Activated effector memory CD4-positive, alpha-beta T cell treated with anti-CD3 and anti-CD28 coated beads, Interleukin-2, amount 50 U/mL, for 16 hours (primary cell): ENCODE measurements around the gene PTGFRN.

Experiments used
- DNase-seq: peaks from one replicate; pipeline ENCODE4 v3.0.0-alpha.2; 2020

The PTGFRN gene

DNA sequence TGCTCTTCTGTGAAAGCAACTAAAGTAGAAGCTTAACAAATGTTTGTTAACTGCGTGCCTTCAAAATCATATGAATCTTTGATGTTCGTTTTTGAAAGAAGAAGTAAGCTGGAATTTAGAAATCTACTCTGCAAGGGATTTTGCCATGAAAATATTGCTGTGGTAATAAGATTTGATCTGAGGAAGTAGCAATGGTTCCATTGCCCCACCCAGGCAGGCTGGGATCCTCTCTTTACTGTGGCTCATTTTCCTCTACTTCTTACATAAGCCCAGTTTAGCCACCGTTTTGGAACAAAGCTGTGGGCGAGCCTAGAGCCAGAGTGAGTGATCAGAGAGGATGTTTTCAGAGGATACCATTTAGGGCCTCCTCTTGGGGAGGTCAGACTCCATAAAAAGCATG is 20.3 kb upstream of the PTGFRN start:
- no peak for DNase-seq

DNA sequence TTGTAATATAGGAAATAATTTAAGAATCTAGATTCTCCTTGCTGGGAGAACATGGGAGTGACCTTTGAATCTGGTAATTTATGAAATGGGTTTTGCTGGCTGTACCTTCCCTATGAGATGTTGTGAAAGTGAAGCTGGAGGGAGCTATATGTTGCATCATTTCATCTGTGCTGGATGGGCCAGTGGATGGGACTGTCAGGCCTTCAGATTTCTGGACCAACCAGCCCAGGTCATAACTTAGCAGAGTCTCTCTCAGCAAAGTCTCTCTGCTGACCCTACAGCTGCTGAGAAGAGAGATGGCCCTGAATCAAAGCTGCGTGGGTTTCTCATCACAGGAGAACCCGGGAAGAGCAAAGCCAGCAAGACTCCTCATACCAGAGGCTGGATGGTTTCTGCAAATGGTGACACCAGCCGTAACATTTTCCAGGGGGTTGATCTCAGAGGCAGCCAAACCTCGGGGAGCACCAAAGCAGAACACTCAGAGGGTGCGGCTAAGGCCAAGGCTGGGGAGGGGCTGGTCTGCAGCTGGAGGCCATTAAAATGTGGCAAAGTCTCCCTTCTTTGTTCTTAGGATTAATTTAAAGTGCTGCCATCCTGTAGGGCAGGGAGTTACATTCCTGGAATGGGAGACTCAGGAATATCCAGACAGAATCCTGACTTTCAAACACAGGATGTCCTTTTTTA is 18.2 kb upstream of the PTGFRN start:
- DNase-seq = no peak

DNA sequence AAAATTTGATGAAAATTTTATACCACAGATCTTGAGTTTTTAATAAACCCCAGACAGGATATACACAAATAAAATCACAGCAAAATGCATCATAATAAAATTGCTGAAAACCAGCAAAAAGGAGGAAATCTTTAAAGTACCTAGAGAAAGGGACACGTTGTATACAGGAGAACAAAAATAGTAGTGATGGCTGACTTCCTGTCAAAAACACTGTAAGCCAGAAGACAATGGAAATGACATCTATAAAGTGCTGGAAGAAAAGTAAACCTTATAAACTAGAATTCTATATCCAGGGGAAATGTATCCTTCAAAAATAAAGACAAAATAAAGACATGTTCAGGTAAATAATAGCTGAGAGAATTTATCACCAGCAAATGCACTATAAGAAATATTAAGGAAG is 14.6 kb upstream of the PTGFRN start:
- no peak for DNase-seq

DNA sequence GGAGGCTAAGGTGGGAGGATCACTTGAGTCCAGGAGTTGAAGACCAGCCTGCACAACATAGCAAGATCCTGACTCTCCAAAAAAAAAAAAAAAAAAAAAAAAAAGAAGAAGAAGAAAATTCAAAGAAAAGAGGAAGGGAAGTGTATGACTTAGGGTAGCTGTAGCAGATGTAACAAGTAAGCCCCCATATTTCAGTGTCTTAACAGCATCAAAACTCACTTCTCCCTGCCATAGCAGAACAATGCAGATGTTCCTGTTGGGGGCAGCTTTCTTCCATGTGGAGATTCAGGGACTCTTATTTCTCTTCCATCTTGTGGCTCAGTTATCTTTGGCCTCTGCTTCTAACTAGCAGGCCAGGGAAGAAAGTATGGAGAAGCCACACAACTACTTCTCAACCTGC is 10.2 kb upstream of the PTGFRN start:
- DNase-seq = no peak

DNA sequence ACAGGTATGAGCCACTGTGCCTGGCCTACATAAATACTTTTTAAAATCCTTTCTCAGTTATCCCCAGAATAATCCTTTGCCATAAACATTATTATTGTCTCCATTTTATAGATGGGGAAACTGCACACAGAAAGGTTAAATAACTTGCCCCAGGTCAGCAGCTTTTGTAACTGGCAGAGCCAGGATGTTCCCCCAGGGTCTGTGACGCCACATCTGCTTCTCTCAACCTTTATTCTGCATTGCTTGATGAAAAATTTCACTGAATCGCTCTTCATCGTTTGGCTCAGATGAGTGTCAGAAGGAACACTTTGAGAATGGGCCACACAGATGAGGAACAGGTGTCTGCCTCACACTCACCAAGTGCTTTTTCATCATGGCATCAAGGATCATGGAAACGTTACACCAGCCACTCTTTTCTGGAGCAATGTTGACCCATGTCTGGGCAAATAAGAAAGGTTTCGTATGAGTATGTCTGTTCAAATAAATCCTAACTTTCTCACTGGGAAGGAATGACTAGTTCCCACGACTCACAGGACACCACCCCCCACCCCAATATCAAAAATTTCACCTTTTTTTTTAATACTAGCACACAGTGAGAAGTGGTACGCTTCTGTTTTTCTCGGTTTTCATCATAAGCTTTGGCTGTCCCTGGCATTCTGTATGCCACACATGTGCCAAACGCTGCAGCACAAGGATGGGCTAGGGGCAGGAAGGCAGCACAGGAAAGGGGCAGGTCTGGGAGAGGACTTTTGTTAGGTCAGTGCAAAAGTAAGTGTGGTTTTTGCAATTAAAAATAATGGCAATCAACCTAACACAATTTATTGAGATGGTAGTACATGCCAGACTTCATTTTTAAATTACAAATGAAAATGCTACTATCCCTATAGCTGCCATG is 9.0 kb upstream of the PTGFRN start:
- no peak for DNase-seq

DNA sequence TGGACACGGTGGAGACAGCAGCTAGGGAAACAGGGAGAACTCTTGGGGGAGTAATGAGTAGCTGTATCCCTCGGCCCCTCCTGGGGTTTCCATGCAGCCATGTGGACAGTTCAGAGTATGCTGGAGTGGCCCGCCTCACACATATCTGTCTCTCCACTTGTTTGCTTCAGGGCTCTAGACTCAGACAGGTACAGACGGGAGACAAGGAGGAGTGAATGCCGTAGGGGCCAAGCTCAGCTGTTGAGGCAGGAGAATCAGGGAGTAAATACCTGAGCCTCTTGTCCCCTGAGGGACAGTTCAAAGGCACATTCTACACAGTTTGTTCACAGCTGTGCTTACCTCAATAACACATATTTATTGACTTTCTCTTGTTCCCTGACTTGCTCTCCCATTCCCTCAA is 7.7 kb upstream of the PTGFRN start:
- no peak for DNase-seq

DNA sequence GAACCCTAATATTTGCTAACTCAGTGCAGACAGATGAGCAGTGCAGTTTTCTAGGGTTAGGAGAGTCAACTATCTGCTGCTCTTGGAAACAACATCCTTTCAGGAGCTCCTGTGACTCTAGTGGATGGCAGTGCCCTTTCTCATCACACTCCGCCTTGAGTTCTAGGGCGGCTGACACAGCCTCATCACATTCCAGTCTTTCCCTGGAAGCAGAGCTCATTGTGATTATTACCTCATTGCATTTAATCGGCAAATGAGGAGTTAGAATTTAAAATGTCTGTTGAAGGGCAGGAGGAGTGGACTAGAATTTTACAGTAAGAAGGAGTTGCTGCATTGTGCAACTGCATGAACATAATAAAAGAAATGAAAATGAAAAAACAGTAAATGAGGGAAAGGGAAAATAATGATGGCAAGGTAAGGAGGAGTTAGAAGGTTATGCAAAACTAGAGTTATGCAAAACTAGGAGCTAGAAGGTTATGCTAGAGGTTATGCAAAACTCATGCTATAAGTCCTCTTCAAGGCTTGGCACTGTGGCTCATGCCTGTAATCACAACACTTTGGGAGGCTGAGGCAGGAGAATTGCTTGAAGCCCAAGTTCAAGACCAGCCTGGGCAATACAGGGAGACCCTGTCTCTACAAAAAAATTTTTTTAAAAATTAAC is 6.9 kb upstream of the PTGFRN start:
- DNase-seq = no peak

DNA sequence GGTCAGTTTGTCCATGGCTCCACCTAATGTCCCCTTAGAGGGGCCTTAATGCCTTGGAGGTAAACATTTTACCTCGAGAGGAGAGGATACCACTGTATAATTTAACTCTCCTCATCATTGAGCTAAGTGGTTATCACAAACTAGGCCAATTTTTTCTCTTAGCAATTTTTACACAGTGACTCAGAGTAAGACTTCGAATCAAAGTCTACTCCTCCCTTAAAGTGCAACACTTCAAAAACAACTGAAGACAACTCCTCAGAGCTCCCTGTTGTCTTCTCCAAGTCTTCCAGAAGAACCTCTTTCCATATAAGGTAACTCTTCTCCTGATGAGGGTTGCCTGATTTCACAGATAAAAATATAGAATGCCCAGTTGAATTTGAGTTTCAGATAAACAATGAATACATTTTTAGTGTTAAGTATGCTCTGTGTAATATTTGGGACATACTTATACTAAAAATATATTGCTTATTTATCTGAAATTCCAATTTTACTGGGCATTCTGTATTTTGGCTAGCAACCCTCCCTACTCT is 4.9 kb upstream of the PTGFRN start:
- no peak for DNase-seq

DNA sequence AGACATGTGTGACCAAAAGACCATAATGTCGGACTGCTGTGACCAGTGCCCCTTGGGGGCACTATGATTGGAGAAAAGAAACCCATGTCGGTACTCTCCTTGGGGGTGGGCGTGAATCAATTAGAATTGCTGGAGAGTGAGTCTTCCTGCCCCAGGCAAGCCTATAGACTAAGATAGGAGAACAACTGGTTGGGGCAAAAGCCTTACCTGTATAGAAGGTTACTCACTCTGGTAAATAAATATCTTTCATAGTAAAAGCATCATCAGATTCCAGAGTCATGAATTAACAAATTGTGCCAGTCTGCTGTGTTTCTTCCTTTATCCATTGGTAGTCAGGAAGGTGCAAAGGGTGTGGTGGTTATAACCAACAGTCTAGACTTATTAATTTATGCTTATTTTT is 2.9 kb upstream of the PTGFRN start:
- DNase-seq = no peak

DNA sequence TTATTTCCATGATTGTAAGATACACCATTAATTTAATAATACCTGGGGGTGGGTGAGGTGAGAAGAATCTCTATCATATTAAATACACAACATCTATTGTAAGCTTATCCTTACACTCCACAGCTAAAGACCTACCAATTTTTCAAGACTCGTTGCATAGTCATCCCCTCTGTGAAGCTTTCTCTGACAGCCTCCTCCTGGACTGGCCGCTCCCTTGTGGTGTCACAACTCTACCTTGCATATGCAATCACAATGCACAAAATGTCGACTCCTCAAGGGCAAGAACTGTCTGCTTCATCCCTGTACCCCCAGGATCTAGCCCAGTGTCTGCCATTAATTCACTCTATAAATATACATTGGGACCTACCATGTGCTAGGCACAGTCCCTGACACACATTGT is 2.4 kb upstream of the PTGFRN start:
- DNase-seq = no peak

DNA sequence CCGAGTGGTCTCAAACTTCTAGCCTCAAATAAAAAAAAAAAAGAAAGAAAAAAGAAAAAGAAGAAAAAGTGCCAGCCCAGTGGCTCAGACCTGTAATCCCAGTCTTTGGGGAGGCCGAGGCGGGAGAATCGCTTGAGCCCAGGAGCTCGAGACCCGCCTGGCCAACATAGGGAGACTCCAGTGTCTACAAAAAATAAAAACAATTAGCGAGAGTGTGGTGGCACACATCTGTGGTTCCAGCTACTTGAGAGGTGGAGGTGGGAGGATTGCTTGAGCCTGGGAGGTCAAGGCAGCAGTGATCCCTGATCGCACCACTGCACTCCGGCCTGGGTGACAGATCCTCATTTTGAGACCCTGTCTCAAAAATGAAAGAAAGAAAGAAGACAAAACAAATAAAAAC is 1.4 kb upstream of the PTGFRN start:
- no peak for DNase-seq

DNA sequence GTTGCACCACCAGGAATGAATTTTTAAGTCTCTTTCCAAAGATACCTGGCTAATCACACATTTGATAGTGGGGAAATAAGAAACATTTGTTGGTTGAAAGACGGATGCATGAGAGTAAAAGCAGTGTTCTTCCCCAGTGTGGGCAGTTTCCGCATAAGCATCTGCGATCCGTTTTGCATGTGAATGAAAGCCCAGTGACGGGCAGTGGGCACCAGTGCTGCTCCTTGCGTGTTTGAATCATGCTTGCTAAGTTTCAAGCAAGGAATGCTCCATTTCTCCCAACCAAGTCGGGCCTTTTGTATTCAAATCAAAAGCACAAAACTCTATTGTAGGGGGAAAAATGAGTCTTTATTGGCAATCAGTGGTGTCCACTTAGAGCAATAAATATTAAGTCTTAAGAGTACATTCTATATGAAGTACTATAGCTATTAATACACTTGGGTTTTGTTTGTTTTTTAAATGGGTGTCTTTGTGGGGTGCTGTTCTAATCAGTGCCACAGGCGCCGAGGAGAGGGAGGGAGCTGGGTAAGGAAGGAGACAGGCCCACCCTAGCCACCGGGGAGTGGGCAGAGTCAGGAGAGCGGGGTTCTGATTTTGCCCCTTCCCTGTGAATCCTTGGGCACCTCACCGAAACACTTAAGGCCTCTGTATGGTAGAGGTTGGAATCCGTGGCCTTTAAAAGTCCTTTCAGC is 750 bp upstream of the PTGFRN start:
- no peak for DNase-seq

DNA sequence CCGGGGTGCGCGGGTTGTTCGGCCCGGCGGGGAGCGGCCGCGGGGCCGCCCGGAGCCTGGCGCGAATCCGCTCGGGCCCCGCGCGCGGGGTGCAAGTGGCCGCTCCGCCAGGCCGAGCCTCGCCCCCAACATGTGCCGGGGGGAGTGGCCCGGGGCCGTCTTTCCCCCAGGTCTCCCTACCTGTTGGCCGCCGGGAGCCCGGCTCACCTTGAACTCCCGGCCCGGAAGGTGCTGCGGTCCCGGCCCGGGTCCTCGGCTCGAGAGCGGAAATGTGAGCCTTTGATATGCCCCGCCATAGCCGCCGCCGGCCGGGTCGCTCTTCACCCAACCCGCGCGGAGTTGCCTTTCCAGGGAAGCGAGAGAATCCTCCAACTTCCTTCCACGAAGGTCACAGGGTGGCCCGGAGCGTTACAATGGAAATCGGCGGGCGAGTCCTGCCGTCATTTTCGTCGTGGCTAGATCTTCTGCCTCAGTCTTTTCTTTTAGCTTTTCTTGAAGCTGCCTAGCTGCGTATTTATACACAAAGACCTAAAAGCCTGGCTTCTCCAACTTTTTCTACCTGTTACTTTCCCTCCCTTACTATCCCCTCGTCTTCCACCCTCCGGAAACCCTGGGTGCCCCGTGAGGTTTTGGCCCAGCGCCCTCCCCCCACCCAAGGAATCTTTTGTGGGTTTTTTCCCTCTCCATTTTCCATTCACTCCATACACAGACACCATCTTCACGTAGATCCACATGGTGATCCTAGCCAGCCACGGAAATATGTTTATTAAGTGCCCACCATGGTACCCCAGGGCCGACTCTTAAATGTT is 867 bp downstream of the PTGFRN start:
- DNase-seq = peak; percentile 81

DNA sequence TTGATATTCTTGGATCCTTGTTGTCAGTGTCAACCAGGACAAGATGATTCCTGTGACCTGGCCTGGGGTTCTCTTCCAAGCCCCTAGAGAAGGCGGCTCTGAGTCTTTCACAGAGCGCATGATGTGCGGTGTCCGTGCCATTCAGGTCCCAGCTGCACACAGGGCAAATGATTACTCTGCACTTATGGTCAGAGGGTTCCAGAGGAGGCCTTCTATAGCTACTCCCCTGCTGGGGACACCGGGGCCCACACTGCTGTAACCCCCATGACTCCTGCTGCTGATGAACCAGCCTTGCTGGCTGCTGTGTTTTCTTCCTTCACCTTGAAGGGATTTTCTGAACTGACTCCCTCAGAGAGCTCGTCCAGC is 1.5 kb downstream of the PTGFRN start:
- no peak for DNase-seq

DNA sequence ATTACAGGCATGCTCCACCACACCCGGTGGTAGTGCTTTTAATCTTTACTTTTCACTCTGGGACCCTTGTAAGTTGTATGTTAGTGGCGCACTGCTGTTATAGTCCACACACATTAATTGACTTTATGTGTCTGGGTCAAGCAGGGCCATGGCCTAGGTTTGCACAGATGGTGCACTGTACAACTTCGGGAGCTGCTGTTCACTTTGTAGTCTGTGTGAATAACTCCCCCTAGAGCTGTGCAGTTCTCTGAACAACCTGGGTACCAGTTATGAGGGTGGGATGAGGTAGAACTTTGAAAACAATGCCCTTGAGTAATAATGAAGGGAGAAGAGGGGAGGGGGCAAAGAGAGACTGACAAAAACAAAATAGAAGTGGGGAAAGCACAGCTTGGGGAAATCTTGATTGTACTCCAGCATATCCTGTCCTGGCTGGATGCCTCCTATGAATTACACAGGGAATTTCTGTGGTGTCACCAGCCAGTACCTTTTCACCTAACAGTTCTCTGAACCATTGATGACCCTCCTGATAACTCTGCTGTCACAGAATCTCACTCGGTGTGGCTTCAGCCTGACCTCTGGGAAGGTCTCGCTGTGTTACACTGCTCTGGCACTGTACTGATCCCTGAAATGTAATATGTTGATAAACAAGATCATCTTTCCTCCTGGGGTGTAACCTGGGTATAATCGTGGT is 2.2 kb downstream of the PTGFRN start:
- DNase-seq = no peak

DNA sequence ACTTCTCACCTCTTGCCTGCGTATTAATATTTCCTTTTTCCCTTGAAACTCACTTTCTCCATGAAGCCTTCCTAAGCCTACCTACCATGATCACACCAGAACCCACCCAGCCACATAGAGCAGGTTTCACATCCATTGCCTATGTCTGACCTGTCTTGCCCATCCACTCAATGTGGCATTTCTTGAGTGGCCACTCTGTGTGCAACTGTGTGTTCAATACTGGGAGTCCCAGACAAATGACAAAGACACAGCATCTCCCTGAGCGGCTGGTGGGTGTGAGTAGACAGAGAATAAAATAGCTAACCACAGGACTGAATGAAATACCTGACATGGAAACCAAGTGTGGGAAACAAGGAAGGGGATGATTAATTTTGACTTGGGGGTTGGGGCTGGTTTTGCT is 3.1 kb downstream of the PTGFRN start:
- no peak for DNase-seq

DNA sequence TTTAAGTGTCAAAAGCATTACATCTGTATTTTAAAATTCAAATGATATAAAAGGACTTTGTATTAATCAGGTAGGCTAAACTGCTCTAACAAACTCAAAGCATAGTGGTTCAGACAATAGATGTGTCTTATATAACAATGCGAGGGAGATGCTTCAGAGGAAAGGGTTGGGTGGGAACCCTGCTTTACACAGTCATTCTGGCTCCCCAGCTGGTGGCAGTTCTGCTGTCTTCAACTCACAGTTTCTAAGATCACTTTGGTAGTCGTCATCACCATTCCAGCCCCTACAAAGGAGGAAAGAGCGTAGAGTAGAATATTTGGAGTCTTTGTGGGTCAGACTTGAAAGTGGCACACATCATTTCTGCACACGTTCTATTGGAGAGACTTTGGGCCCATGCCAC is 4.2 kb downstream of the PTGFRN start:
- no peak for DNase-seq

DNA sequence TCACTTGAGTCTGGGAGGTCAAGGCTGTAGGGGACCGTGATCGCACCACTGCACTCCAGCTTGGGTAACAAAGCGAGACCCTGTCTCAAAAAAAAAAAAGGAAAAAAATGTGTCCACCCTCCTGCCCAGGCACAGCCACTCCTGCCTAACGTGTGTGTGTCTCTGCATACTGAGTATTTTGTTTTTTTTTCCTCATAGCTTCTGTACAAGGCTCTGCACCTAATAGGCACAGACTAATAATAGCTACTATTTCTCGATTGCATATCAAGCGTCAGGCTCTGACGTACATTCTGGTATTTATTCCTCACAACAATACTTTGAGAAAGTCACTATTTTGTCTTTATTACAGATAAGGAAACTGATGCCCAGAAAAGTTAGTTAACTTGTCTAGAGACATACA is 5.0 kb downstream of the PTGFRN start:
- no peak for DNase-seq

DNA sequence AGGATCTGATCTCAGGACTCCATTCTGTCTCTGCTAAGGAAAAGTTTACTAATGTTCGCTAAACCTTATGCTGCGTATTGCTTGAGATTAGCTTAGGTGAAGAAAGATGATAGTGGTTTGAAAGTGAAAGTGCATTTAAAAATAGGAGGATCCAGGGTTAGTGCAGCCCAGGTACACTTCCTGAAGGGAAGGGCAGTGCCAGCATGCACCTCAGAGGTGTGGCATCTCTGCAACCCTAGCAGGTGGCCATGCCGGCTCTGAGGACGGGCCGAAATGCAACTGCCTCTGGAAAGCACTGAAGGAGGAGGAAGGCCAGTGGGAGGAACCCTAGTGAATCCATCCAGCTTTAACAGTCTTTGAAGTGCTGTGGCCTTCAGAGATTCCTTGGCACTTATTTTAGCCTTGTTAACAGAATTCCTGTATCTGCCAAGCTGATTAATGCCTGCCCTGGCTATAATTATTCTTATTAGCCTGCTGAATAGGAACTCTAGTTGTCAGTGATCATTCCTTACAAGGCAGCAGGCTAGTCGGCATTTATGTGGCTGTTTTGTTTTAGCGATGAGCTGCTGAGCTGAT is 5.5 kb downstream of the PTGFRN start:
- no peak for DNase-seq

DNA sequence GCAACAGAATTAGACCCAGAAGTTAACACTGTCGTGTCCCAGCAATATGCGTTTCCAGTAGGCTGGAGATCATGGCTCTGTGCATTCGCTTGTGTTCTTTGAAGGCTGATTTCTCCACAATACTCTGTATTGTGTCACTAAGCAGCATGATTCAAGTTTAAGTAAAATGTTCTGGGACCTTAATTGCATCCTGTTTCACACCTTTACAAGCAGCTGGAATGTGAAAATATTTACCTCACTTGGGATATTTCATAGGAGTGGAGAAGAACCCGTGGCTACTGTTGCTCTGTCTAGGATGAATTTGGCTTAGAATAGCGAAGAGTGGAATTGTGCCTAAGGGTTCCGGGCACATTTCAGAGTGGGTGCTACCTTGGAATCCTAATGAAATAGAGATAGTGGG is 6.3 kb downstream of the PTGFRN start:
- no peak for DNase-seq
